Right lobe of liver (tissue), 6 donors: ENCODE results near the gene DUOX2. TPM values are rescaled to one million over a fixed set of nuclear protein-coding genes. Genes with fewer than 3 reads are reported as not detected.

Experiments
- ATAC-seq, 4 donors: fragments of 200-7000 bp; cut with Tn5 transposase; one replicate each; pipeline ENCODE4 v1.9.1; 2020; ENCODE audit warnings: mild to moderate bottlenecking in 4 of 4, moderate library complexity in 4 of 4
- DNase-seq, 3 donors: peaks; one replicate each; pipeline ENCODE4 v3.0.0-alpha.2; 2020
- H3K27ac ChIP-seq, 3 donors: fragments of 200-600 bp; one replicate each; pipeline ENCODE4 v1.8.0; 2022
- H3K27me3 ChIP-seq, 2 donors: fragments of 200-600 bp; one replicate each; pipeline ENCODE4 v1.8.0; 2022
- H3K36me3 ChIP-seq, 4 donors: fragments of 200-600 bp; sonication (generic) in 1 of 4; one replicate each; pipeline versions ENCODE4 v1.5.1 to v1.8.0; 2017 to 2022; ENCODE audit warnings: control low read depth in 1 of 4
- H3K4me1 ChIP-seq, 4 donors: fragments of 200-600 bp; sonication (generic) in 1 of 4; one replicate each; pipeline versions ENCODE4 v1.5.1 to v1.8.0; 2017 to 2022; ENCODE audit warnings: control low read depth in 1 of 4
- H3K4me3 ChIP-seq, 3 donors: fragments of 200-600 bp; one replicate each; pipeline ENCODE4 v1.8.0; 2022
- H3K9me3 ChIP-seq, 4 donors: fragments of 200-600 bp; sonication (generic) in 1 of 4; one replicate each; pipeline versions ENCODE4 v1.5.1 to v1.8.0; 2017 to 2022; ENCODE audit warnings: control low read depth in 1 of 4
- CTCF ChIP-seq, 4 donors: fragments of 200-600 bp in 3 of 4; fragments of 450-650 bp in 1 of 4; IDR thresholded peaks; one replicate each; pipeline versions ENCODE4 v1.5.1 to v1.8.0; 2016 to 2022; ENCODE audit warnings: antibody characterized with exemption in 4 of 4, mild to moderate bottlenecking in 2 of 4
- POLR2A ChIP-seq: fragments of 450-650 bp; IDR thresholded peaks from one replicate; pipeline ENCODE4 v1.6.1; 2017; ENCODE audit warnings: antibody characterized with exemption, mild to moderate bottlenecking
- WGBS: methylation state at CpG from one replicate; pipeline ENCODE4 v1.1.6; 2018; ENCODE audit warnings: low coverage, low lambda C conversion rate; ENCODE audit not compliant: insufficient coverage; ENCODE audit errors: missing lambda C conversion rate; 5-methylcytosine and 5-hydroxymethylcytosine counted together
- intact Hi-C, 2 donors: fragments of 100-400 bp; cut with DNase I; formaldehyde crosslinking; loops; one replicate each; pipeline versions ENCODE4 v1.11.2 to v1.14.1; 2022
- total RNA-seq, 6 experiments: library from RNA; depleted of rRNA in 2 of 6; stranded (reverse); fragments of >200 nt in 2 of 6; fragmentation: NEBNext Ultra II Directional in 3 of 6; extraction: Animal tissue kit (Norgen Biotek cat#: 25700) in 3 of 6; gene quantifications; one replicate each; pipeline versions ENCODE4 v1.1.0 to v1.2.4, GENCODE V29; 2016 to 2023
- donor health status: DM: no; HTN: yes; CAD: no.
- donor health status: DM: no; HTN: no; CAD: no.
- donor health status: DM: no; HTN: no; CAD: no.
- donor health status: DM: no; HTN: yes; CAD: no.
- donor health status: DM: no; HTN: yes; CAD: no.

The DUOX2 gene
- total RNA-seq, 6 experiments from 2014 or later = 0.02 to 0.93 (median 0.25) TPM; not detected in 1

- DNase-seq (no peak), ATAC-seq (peak in 1 of 4 donors; percentile 7)
- H3K9me3 ChIP-seq = no peaks in the 10 kb centered on the region
- H3K27me3 ChIP-seq = peaks cover 3 to 4% of the 10 kb centered on the region in 2 donors
- H3K4me1 ChIP-seq = peaks cover 0 to 5% (median 1%) of the 10 kb centered on the region in 4 donors
- intact Hi-C loops = no loop called here
- H3K27ac ChIP-seq = no peak overlapping the region
- H3K36me3 ChIP-seq = no peaks in the 10 kb centered on the region
- no peak overlapping the region for H3K4me3 ChIP-seq
- TF ChIP-seq CTCF (IDR thresholded peaks at IDR 0.05) (no peak), POLR2A (no peak)
- WGBS = 54% methylated on average over 8 of the region's 9 CpGs
These were observed 7.9 kb upstream of the DUOX2 start for GRCh38 chr15:45121706-45122417.

DNA sequence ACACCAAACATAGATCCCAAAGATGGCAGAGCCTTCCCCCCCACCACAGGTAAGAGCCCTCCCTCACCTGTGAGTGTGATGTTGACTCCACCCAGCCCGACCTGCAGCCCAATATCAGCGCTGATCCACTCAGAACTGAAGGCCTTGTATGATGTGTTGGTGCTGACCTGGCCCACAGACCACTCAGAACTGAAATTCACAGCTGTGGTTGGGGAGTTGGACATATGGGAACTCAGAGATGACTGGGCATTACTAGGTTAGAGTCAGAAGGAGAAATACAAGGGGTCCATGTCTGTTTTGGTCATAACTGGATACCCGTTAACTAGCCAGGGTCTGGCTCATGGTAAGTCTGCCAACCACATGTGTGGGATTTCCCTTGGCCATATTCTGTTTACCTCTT, 7.0 kb upstream of the DUOX2 start:
- 100% methylated on average over 1 of the region's 3 CpGs for WGBS

DNA sequence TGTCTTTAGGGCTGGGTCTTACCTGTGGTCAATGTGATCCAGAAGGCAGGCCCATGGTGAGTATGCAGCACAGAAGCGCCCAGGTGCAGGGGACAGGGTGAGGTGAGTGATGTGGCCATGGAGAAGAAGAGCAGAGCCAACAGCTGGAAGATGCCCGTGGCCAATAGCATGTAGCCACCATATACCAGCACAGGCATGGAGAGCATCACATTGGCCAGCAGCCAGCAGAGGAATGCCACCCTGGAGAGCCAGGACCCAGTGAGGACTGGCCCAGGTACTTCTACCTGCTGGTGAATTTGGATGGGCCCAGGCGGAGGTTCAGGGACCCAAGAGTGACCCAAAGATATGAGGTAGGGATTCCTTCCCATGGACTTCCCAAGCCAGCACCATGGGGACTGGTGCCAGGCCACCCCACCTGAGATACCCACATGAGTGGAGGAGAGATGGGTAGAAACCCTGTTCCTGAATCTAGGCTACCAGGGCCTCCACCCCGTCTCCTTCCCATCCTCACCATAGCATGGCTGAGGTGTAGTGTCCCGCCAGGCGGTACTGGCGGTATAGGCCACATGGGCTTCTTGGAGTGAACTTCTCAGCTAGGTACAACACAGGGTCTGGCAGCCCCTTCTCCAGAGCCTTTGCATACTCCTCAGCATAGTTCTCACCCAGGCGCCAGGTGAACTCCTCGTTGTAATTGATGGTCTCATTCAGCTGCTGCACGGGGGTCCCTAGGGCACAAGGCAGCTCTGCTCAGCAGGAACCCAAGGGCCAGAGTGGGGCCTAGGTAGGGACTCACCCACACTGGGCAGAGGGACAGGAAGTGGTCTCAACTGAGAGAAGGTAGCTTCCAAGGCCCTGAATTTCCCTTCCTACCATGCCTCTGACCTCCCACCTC, 6.4 kb upstream of the DUOX2 start:
- WGBS = 100% methylated on average over 3 of the region's 10 CpGs
- peaks cover 4 to 6% of the 10 kb centered on the region in 2 donors for H3K27me3 ChIP-seq
- TF ChIP-seq POLR2A (no peak), CTCF (IDR thresholded peaks at IDR 0.05) (no peak)
- peaks cover 0 to 5% (median 2%) of the 10 kb centered on the region in 4 donors for H3K4me1 ChIP-seq
- DNase-seq = no peak
- intact Hi-C loops = no loop called here
- H3K4me3 ChIP-seq = no peak overlapping the region
- H3K27ac ChIP-seq = no peak overlapping the region
- ATAC-seq = no peak
- no peaks in the 10 kb centered on the region for H3K9me3 ChIP-seq
- H3K36me3 ChIP-seq = no peaks in the 10 kb centered on the region

More for the DNA sequence above, 7.0 kb upstream of the DUOX2 start:
- peaks cover 0 to 5% (median 2%) of the 10 kb centered on the region in 4 donors for H3K4me1 ChIP-seq
- no peak for ATAC-seq
- no peaks in the 10 kb centered on the region for H3K36me3 ChIP-seq
- no peak for TF ChIP-seq POLR2A
- TF ChIP-seq CTCF (IDR thresholded peaks at IDR 0.05) = no peak
- H3K27me3 ChIP-seq = peaks cover 4 to 6% of the 10 kb centered on the region in 2 donors
- H3K27ac ChIP-seq = no peak overlapping the region
- DNase-seq = no peak
- no peak overlapping the region for H3K4me3 ChIP-seq
- intact Hi-C loops = no loop called here
- no peaks in the 10 kb centered on the region for H3K9me3 ChIP-seq

GRCh38 chr15:45118996-45119395, 5.0 kb upstream of the DUOX2 start:
- Histone ChIP-seq H3K36me3 (no peaks in the 10 kb centered on the region), H3K4me3 (no peak overlapping the region), H3K9me3 (no peaks in the 10 kb centered on the region), H3K27ac (no peak overlapping the region), H3K4me1 (peaks cover 0 to 13% (median 2%) of the 10 kb centered on the region in 4 donors), H3K27me3 (peaks cover 4 to 6% of the 10 kb centered on the region in 2 donors)
- intact Hi-C loops = loop anchor here (5.0 to 10.0 kb wide), 2 partner anchors 152 to 154 kb away; no protein-coding TSS in a partner anchor
- ATAC-seq (no peak), DNase-seq (no peak)
- no CpG with 5 or more reads among the region's 5 CpGs for WGBS
- TF ChIP-seq POLR2A (no peak), CTCF (IDR thresholded peaks at IDR 0.05) (no peak)
